Suprapubic skin (tissue), 4 donors: ENCODE measurements around the gene ALKBH2. TPM values are rescaled to one million over a fixed set of nuclear protein-coding genes. Genes with fewer than 3 reads are reported as not detected.

ENCODE experiments used
- DNase-seq, 2 donors: peaks; one replicate each; pipeline ENCODE4 v3.0.0-alpha.2; 2019; ENCODE audit warnings: low spot score in 2 of 2
- H3K27ac ChIP-seq: fragments of 200-600 bp; sonication (generic); one replicate; pipeline ENCODE4 v1.5.1; 2019
- H3K27me3 ChIP-seq: fragments of 200-600 bp; sonication (generic); one replicate; pipeline ENCODE4 v1.5.1; 2019
- H3K36me3 ChIP-seq: fragments of 200-600 bp; sonication (generic); one replicate; pipeline ENCODE4 v1.5.1; 2019
- H3K4me1 ChIP-seq: fragments of 200-600 bp; sonication (generic); one replicate; pipeline ENCODE4 v1.5.1; 2019
- H3K4me3 ChIP-seq: fragments of 200-600 bp; sonication (generic); one replicate; pipeline ENCODE4 v1.5.1; 2019; ENCODE audit warnings: mild to moderate bottlenecking
- H3K9me3 ChIP-seq: fragments of 200-600 bp; sonication (generic); one replicate; pipeline ENCODE4 v1.5.1; 2019
- EP300 ChIP-seq: sonication (generic); formaldehyde crosslinking; IDR thresholded peaks from one replicate; pipeline ENCODE4 v1.6.1; 2017; ENCODE audit warnings: antibody characterized with exemption
- POLR2A ChIP-seq, 2 donors: fragments of 450-650 bp; IDR thresholded peaks; one replicate each; pipeline ENCODE4 v1.6.1; 2017; ENCODE audit warnings: antibody characterized with exemption in 2 of 2, mild to moderate bottlenecking in 2 of 2, moderate library complexity in 2 of 2
- POLR2AphosphoS5 ChIP-seq, 3 donors: sonication (generic); formaldehyde crosslinking; IDR thresholded peaks; one replicate each; pipeline ENCODE4 v1.6.1; 2017; ENCODE audit warnings: antibody characterized with exemption in 3 of 3
- WGBS: methylation state at CpG from one replicate; pipeline ENCODE4 v1.1.5; 2018; 5-methylcytosine and 5-hydroxymethylcytosine counted together
- total RNA-seq, 4 donors: library from RNA; depleted of rRNA; stranded (reverse); fragments of >200 nt; gene quantifications; one replicate each; pipeline ENCODE4 v1.1.0, GENCODE V29; 2016
- TF ChIP-seq, protein P1 (sequence below), 2 donors: fragments of 200-600 bp in 1 of 2; fragments of 450-650 bp in 1 of 2; sonication (generic) in 1 of 2; IDR thresholded peaks; one replicate each; pipeline ENCODE4 v1.5.1; 2016 to 2019; ENCODE audit warnings: antibody characterized with exemption in 2 of 2, mild to moderate bottlenecking in 1 of 2, moderate library complexity in 1 of 2

ALKBH2 gene
- total RNA-seq, 4 donors from 2014 or later: 18.8 to 36.0 (median 22.1) TPM

GRCh38 chr12:109069307-109070271, 23.7 kb downstream of the ALKBH2 start:
- TF ChIP-seq EP300: no peak
- no peak for TF ChIP-seq POLR2A (IDR thresholded peaks at IDR 0.05)
- no peak for TF ChIP-seq POLR2AphosphoS5 (IDR thresholded peaks at IDR 0.05)
- TF ChIP-seq, protein P1, sequence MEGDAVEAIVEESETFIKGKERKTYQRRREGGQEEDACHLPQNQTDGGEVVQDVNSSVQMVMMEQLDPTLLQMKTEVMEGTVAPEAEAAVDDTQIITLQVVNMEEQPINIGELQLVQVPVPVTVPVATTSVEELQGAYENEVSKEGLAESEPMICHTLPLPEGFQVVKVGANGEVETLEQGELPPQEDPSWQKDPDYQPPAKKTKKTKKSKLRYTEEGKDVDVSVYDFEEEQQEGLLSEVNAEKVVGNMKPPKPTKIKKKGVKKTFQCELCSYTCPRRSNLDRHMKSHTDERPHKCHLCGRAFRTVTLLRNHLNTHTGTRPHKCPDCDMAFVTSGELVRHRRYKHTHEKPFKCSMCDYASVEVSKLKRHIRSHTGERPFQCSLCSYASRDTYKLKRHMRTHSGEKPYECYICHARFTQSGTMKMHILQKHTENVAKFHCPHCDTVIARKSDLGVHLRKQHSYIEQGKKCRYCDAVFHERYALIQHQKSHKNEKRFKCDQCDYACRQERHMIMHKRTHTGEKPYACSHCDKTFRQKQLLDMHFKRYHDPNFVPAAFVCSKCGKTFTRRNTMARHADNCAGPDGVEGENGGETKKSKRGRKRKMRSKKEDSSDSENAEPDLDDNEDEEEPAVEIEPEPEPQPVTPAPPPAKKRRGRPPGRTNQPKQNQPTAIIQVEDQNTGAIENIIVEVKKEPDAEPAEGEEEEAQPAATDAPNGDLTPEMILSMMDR (IDR thresholded peaks at IDR 0.05): no peak
- WGBS: 82% methylated on average over 17 of the region's 17 CpGs

GRCh38 chr12:109065853-109066193, 27.4 kb downstream of the ALKBH2 start:
- no peak for TF ChIP-seq POLR2A (IDR thresholded peaks at IDR 0.05)
- TF ChIP-seq, protein P1 (IDR thresholded peaks at IDR 0.05): no peak
- no peak for TF ChIP-seq POLR2AphosphoS5 (IDR thresholded peaks at IDR 0.05)
- no peak for TF ChIP-seq EP300
- no peak overlapping the region for H3K4me3 ChIP-seq
- no peak overlapping the region for H3K27ac ChIP-seq
- 67% methylated on average over 1 of the region's 1 CpG for WGBS
- DNase-seq: no peak
- H3K4me1 ChIP-seq: no peaks in the 10 kb centered on the region
- H3K27me3 ChIP-seq: no peaks in the 10 kb centered on the region
- peaks cover 57% of the 10 kb centered on the region for H3K36me3 ChIP-seq
- no peaks in the 10 kb centered on the region for H3K9me3 ChIP-seq

More at GRCh38 chr12:109069307-109070271, 23.7 kb downstream of the ALKBH2 start:
- no peaks in the 10 kb centered on the region for H3K4me1 ChIP-seq
- no peak overlapping the region for H3K27ac ChIP-seq
- H3K9me3 ChIP-seq: no peaks in the 10 kb centered on the region
- peaks cover 75% of the 10 kb centered on the region for H3K36me3 ChIP-seq
- H3K4me3 ChIP-seq: no peak overlapping the region
- H3K27me3 ChIP-seq: no peaks in the 10 kb centered on the region
- DNase-seq: no peak

- no peak for DNase-seq
- Histone ChIP-seq H3K9me3 (no peaks in the 10 kb centered on the region), H3K27me3 (no peaks in the 10 kb centered on the region), H3K4me3 (no peak overlapping the region), H3K27ac (no peak overlapping the region), H3K4me1 (no peaks in the 10 kb centered on the region), H3K36me3 (peaks cover 54% of the 10 kb centered on the region)
- no peak for TF ChIP-seq POLR2A (IDR thresholded peaks at IDR 0.05)
- no peak for TF ChIP-seq EP300
- 91% methylated on average over 5 of the region's 5 CpGs for WGBS
Observed at GRCh38 chr12:109065154-109065852, 28.0 kb downstream of the ALKBH2 start.

DNA sequence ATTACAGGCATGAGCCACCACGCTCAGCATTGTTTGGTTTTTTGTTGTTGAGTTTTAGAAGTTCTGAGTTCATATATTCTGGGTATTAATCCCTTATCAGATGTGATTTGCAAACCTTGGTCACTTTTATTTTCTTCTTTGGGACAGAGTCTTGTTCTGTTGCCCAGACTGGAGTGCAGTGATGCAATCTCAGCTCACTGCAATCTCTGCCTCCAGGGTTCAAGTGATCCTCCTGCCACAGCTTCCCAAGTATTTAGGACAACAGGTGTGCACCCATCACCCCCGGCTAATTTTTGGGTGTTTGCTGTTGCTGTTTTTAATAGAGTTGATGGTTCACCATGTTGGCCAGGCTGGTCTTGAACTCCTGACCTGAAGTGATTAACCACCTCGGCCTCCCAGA, 29.1 kb downstream of the ALKBH2 start:
- TF ChIP-seq POLR2AphosphoS5 (IDR thresholded peaks at IDR 0.05) (no peak), EP300 (no peak), POLR2A (IDR thresholded peaks at IDR 0.05) (no peak)
- TF ChIP-seq, protein P1 (IDR thresholded peaks at IDR 0.05): no peak
- Histone ChIP-seq H3K27ac (no peak overlapping the region), H3K36me3 (peaks cover 49% of the 10 kb centered on the region), H3K9me3 (no peaks in the 10 kb centered on the region), H3K27me3 (no peaks in the 10 kb centered on the region), H3K4me3 (no peak overlapping the region), H3K4me1 (no peaks in the 10 kb centered on the region)
- 89% methylated on average over 3 of the region's 3 CpGs for whole genome bisulfite sequencing
- no peak for DNase-seq

DNA sequence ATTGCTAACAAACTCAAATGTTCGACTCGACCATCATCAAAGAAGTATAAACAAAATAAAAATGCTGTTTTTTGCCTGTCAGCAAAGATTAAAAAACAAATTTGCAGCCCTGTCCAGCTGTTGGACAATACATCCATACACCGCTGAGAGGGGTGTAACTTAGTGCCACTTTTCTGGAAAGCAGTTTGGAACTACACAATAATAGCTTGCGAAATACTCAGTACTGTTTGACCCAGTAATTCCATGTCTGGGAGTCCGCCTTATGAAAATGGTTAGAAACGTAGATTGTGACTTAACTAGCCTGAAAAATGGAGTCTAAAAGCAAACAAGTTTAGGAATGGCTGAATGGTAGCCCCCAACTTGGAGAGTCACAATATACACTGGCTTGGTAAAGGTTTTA, 34.5 kb downstream of the ALKBH2 start:
- Histone ChIP-seq H3K4me3 (no peak overlapping the region), H3K27me3 (no peaks in the 10 kb centered on the region), H3K9me3 (no peaks in the 10 kb centered on the region), H3K27ac (no peak overlapping the region), H3K4me1 (peaks cover 4% of the 10 kb centered on the region), H3K36me3 (peaks cover 47% of the 10 kb centered on the region)
- WGBS: 93% methylated on average over 6 of the region's 6 CpGs
- TF ChIP-seq POLR2A (IDR thresholded peaks at IDR 0.05): no peak
- DNase-seq: no peak

- no peak for DNase-seq
- 96% methylated on average over 1 of the region's 1 CpG for WGBS
Observed at GRCh38 chr12:109057376-109057775, 35.9 kb downstream of the ALKBH2 start.

More at GRCh38 chr12:109057376-109057775, 35.9 kb downstream of the ALKBH2 start:
- Histone ChIP-seq H3K4me1 (peaks cover 14% of the 10 kb centered on the region), H3K9me3 (no peaks in the 10 kb centered on the region), H3K27ac (no peak overlapping the region), H3K36me3 (peaks cover 39% of the 10 kb centered on the region), H3K4me3 (no peak overlapping the region), H3K27me3 (no peaks in the 10 kb centered on the region)
- TF ChIP-seq POLR2A (IDR thresholded peaks at IDR 0.05) (no peak), POLR2AphosphoS5 (IDR thresholded peaks at IDR 0.05) (no peak), EP300 (no peak)
- TF ChIP-seq, protein P1 (IDR thresholded peaks at IDR 0.05): no peak
